ENCODE results near the gene PCNT.
A peak's percentile ranks its signal among the peaks of the same experiment; 100 is the strongest.

The PCNT gene

GRCh38 chr21:46392921-46393320 is 69.0 kb downstream of the PCNT start:
- peak; percentile 70 to 71 for DNase-seq (ENCODE audit: low read depth in 2 of 2)
- no peak overlapping the region for H3K4me3 ChIP-seq (replicated peaks in 1 of 2; ENCODE audit: low read depth in 2 of 2, low read length in 2 of 2)
- no peak for TF ChIP-seq CTCF (IDR thresholded peaks at IDR 0.05; ENCODE audit: low read depth, low read length)

GRCh38 chr21:46393451-46393940 is 69.5 kb downstream of the PCNT start:
- DNase-seq (ENCODE audit: low read depth in 2 of 2): no peak

GRCh38 chr21:46393941-46394594 is 70.1 kb downstream of the PCNT start:
- no peak for DNase-seq (ENCODE audit: low read depth in 2 of 2)
- no peak for TF ChIP-seq CTCF (IDR thresholded peaks at IDR 0.05; ENCODE audit: low read depth, low read length)
- no peak overlapping the region for H3K4me3 ChIP-seq (replicated peaks in 1 of 2; ENCODE audit: low read depth in 2 of 2, low read length in 2 of 2)

More at GRCh38 chr21:46393451-46393940, 69.5 kb downstream of the PCNT start:
- no peak overlapping the region for H3K4me3 ChIP-seq (replicated peaks in 1 of 2; ENCODE audit: low read depth in 2 of 2, low read length in 2 of 2)
- TF ChIP-seq CTCF (IDR thresholded peaks at IDR 0.05; ENCODE audit: low read depth, low read length): no peak

GRCh38 chr21:46394595-46395104 is 70.7 kb downstream of the PCNT start:
- DNase-seq (ENCODE audit: low read depth in 2 of 2): no peak
- TF ChIP-seq CTCF (IDR thresholded peaks at IDR 0.05; ENCODE audit: low read depth, low read length): no peak
- no peak overlapping the region for H3K4me3 ChIP-seq (replicated peaks in 1 of 2; ENCODE audit: low read depth in 2 of 2, low read length in 2 of 2)

- H3K4me3 ChIP-seq (replicated peaks in 1 of 2; ENCODE audit: low read depth in 2 of 2, low read length in 2 of 2): no peak overlapping the region
Observed at GRCh38 chr21:46397211-46397905, 73.4 kb downstream of the PCNT start.

GRCh38 chr21:46397993-46398392 is 74.0 kb downstream of the PCNT start:
- TF ChIP-seq CTCF (IDR thresholded peaks at IDR 0.05; ENCODE audit: low read depth, low read length): no peak
- no peak for DNase-seq (ENCODE audit: low read depth in 2 of 2)
- no peak overlapping the region for H3K4me3 ChIP-seq (replicated peaks in 1 of 2; ENCODE audit: low read depth in 2 of 2, low read length in 2 of 2)

More at GRCh38 chr21:46397211-46397905, 73.4 kb downstream of the PCNT start:
- TF ChIP-seq CTCF (IDR thresholded peaks at IDR 0.05; ENCODE audit: low read depth, low read length): no peak
- no peak for DNase-seq (ENCODE audit: low read depth in 2 of 2)

Data from cardiac fibroblast (primary cell).